Endothelial cell of umbilical vein (primary cell): ENCODE data around the gene U2AF2. TPM values are rescaled to one million over a fixed set of nuclear protein-coding genes. Genes with fewer than 3 reads are reported as not detected.

Experiments
- BruUV-seq: library from RNA; stranded (reverse); fragments of 400-500 nt; replicated peaks from 2 replicates; lab custom pipeline; 2021; lab: Mats Ljungman, UMichigan
- CTCF ChIA-PET: fragments of 300-600, 350-600 bp; sonication (Branson Sonifier 250); formaldehyde crosslinking; loops from one replicate; lab custom pipeline; 2021; ENCODE audit warnings: antibody characterized with exemption, inconsistent platforms; lab: Charles Lee
- POLR2A ChIA-PET: fragments of 300-600, 350-600 bp; sonication (Branson Sonifier 250); formaldehyde crosslinking; loops from one replicate; lab custom pipeline; 2021; ENCODE audit warnings: antibody characterized with exemption, inconsistent platforms; lab: Charles Lee
- DNase-seq: peaks from one replicate; pipeline ENCODE4 v3.0.0-alpha.2; 2011; ENCODE audit warnings: low read depth, low spot score
- FAIRE-seq: peaks from 2 replicates; lab custom pipeline; 2011; peaks lifted over from hg19 to GRCh38; lab: Jason Lieb, UNC
- H2AFZ ChIP-seq: 2 replicates; pipeline ENCODE4 v1.6.0; 2012; ENCODE audit warnings: low read depth, low read length, control low read depth, inconsistent platforms
- H3K27ac ChIP-seq: 2 replicates; pipeline ENCODE4 v1.5.1; 2011; ENCODE audit warnings: low read depth, mild to moderate bottlenecking, control low read depth, low read length, moderate library complexity; ENCODE audit not compliant: insufficient read depth
- H3K27me3 ChIP-seq, 2 experiments: 2 replicates each; pipeline versions ENCODE4 v1.6.0 to v1.6.1; 2011; ENCODE audit warnings: low read length in 2 of 2, mixed read lengths in 1 of 2; ENCODE audit not compliant: control insufficient read depth in 2 of 2, insufficient read depth in 2 of 2
- H3K36me3 ChIP-seq, 2 experiments: 2 replicates in 1 of 2; 3 replicates in 1 of 2; pipeline ENCODE4 v1.5.1; 2011; ENCODE audit warnings: low read length in 2 of 2, mild to moderate bottlenecking in 1 of 2, moderate library complexity in 1 of 2; ENCODE audit not compliant: control insufficient read depth in 2 of 2, insufficient read depth in 2 of 2; ENCODE audit errors: extremely low read depth in 1 of 2
- H3K4me1 ChIP-seq: 3 replicates; pipeline ENCODE4 v1.5.1; 2011; ENCODE audit warnings: mild to moderate bottlenecking, low read length; ENCODE audit not compliant: control insufficient read depth, insufficient read depth; ENCODE audit errors: extremely low read depth
- H3K4me2 ChIP-seq: 2 replicates; pipeline ENCODE4 v1.6.1; 2011; ENCODE audit warnings: low read length, control low read depth, mixed read lengths; ENCODE audit not compliant: insufficient read depth
- H3K4me3 ChIP-seq, 3 experiments: fragments of 200-600 bp in 1 of 3; sonication (generic), shearing (Covaris generic) in 1 of 3; replicated peaks in 1 of 3; 2 replicates each; pipeline ENCODE4 v1.5.1; 2011 to 2016; ENCODE audit warnings: control low read depth in 3 of 3, low read length in 3 of 3, mild to moderate bottlenecking in 2 of 3, inconsistent platforms in 1 of 3, low read depth in 1 of 3, moderate library complexity in 1 of 3; ENCODE audit not compliant: insufficient read depth in 1 of 3
- H3K79me2 ChIP-seq: 2 replicates; pipeline ENCODE4 v1.6.0; 2012; ENCODE audit warnings: low read length, inconsistent platforms; ENCODE audit not compliant: control insufficient read depth, insufficient read depth
- H3K9ac ChIP-seq: replicated peaks from 2 replicates; pipeline ENCODE3; 2011; ENCODE audit warnings: low read length, control low read depth; ENCODE audit not compliant: insufficient read depth; ENCODE audit errors: extremely low read depth
- H3K9me1 ChIP-seq: replicated peaks from 3 replicates; pipeline ENCODE4 v1.6.0; 2011; ENCODE audit warnings: mild to moderate bottlenecking, low read length; ENCODE audit not compliant: control insufficient read depth, insufficient read depth; ENCODE audit errors: extremely low read depth
- H3K9me3 ChIP-seq: replicated peaks from 2 replicates; pipeline ENCODE4 v1.5.1; 2012; ENCODE audit warnings: low read length, inconsistent platforms; ENCODE audit not compliant: control insufficient read depth, insufficient read depth
- H4K20me1 ChIP-seq: replicated peaks from 2 replicates; pipeline ENCODE3; 2011; ENCODE audit warnings: mild to moderate bottlenecking, low read length; ENCODE audit not compliant: control insufficient read depth, insufficient read depth; ENCODE audit errors: extremely low read depth
- EZH2 ChIP-seq: IDR thresholded peaks from 2 replicates; pipeline ENCODE4 v1.6.1; 2012; ENCODE audit warnings: borderline replicate concordance, low read depth, mild to moderate bottlenecking, moderate library complexity, low read length, inconsistent platforms; ENCODE audit not compliant: severe bottlenecking
- FOS ChIP-seq: IDR thresholded peaks from 2 replicates; pipeline ENCODE4 v1.6.1; 2011; ENCODE audit warnings: mild to moderate bottlenecking, low read length, moderate library complexity, borderline replicate concordance; ENCODE audit not compliant: insufficient read depth
- GATA2 ChIP-seq: IDR thresholded peaks from 2 replicates; pipeline ENCODE4 v1.7.0; 2011; ENCODE audit warnings: low read depth, mild to moderate bottlenecking, moderate library complexity, mixed read lengths, low read length; ENCODE audit not compliant: insufficient read length, insufficient read depth
- JUN ChIP-seq: IDR thresholded peaks from 2 replicates; pipeline ENCODE4 v1.6.1; 2011; ENCODE audit warnings: borderline replicate concordance, low read depth; ENCODE audit not compliant: insufficient read length, insufficient read depth
- MYC ChIP-seq: IDR thresholded peaks from one replicate; pipeline ENCODE4 v1.6.1; 2011; ENCODE audit warnings: mild to moderate bottlenecking, low read depth, low read length
- POLR2AphosphoS5 ChIP-seq: IDR thresholded peaks from 2 replicates; pipeline ENCODE4 v1.6.1; 2012; ENCODE audit warnings: low read depth, mild to moderate bottlenecking, control low read depth, low read length, moderate library complexity; ENCODE audit not compliant: insufficient read depth
- dilution Hi-C: fragments of 300-500 bp; cut with MboI; formaldehyde crosslinking; loops from one replicate; pipeline ENCODE4 v1.15.0; 2019; ENCODE audit warnings: low sequenced_read_pairs; ENCODE audit not compliant: extremely low pct_ligation_motif_present
- intact Hi-C: fragments of 100-400 bp; cut with micrococcal nuclease; formaldehyde crosslinking; loops from one replicate; pipeline ENCODE4 v1.10.0; 2022
- polyA plus RNA-seq, 4 experiments: library from polyadenylated mRNA; depleted of rRNA in 3 of 4; stranded (reverse) in 3 of 4; unstranded in 1 of 4; fragments of >200 nt; gene quantifications; 2 replicates each; pipeline versions ENCODE4 v1.2.1 to v1.2.3, GENCODE V29; 2011 to 2012; ENCODE audit warnings: missing spikeins in 1 of 4
- total RNA-seq: library from RNA; stranded (reverse); gene quantifications from 2 replicates; pipeline ENCODE4 v1.2.3, GENCODE V29; 2021
- TF ChIP-seq, protein P1 (sequence below): IDR thresholded peaks from 2 replicates; pipeline ENCODE4 v1.6.1; 2011; ENCODE audit not compliant: insufficient read depth, insufficient read length

U2AF2 gene
- total and polyA plus RNA-seq, 2 donors (not counting 3 experiments of a cell fraction or from before 2014, with no cell fraction given) = 183 to 259 TPM

DNA sequence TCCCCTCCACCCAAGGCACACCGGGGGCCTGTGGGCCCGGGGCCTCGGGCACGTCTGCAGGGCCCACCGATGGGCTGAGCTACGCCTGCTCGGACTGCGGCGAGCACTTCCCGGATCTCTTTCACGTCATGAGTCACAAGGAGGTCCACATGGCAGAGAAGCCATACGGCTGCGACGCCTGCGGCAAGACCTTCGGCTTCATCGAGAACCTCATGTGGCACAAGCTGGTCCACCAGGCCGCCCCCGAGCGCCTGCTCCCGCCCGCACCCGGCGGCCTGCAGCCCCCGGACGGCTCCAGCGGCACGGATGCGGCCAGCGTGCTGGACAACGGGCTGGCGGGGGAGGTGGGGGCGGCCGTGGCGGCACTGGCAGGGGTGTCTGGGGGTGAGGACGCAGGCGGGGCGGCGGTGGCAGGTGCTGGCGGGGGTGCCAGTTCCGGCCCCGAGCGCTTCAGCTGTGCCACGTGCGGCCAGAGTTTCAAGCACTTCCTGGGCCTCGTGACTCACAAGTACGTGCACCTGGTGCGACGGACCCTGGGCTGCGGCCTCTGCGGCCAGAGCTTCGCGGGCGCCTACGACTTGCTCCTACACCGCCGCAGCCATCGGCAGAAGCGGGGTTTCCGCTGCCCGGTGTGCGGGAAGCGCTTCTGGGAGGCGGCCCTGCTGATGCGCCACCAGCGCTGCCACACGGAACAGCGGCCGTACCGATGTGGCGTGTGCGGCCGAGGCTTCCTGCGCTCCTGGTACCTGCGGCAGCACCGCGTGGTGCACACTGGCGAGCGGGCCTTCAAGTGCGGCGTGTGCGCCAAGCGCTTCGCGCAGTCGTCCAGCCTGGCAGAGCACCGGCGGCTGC lies 39.1 kb upstream of the U2AF2 start:
- dilution Hi-C loops = no loop called here
- peaks cover 7% of the 10 kb centered on the region for H3K79me2 ChIP-seq

DNA sequence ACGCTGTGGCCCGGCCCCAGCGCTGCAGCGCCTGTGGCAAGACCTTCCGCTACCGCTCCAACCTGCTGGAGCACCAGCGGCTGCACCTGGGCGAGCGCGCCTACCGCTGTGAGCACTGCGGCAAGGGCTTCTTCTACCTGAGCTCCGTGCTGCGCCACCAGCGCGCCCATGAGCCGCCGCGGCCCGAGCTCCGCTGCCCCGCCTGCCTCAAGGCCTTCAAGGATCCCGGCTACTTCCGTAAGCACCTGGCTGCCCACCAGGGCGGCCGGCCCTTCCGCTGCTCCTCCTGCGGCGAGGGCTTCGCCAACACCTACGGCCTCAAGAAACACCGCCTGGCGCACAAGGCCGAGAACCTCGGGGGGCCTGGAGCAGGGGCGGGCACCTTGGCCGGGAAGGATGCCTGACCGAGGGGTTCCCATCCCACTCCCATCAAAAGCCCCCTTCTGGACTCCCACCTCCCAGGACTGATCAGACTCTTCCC lies 38.4 kb upstream of the U2AF2 start:
- POLR2A ChIA-PET = no interaction called here
- Histone ChIP-seq H3K9me1 (no peaks in the 10 kb centered on the region), H3K9me3 (no peaks in the 10 kb centered on the region), H4K20me1 (no peaks in the 10 kb centered on the region), H3K36me3 (peaks cover 2 to 22% of the 10 kb centered on the region in 2 experiments), H2AFZ (no peak overlapping the region), H3K4me3 (no peak overlapping the region), H3K9ac (no peak overlapping the region), H3K79me2 (peaks cover 4% of the 10 kb centered on the region), H3K27me3 (no peaks in the 10 kb centered on the region), H3K4me2 (no peak overlapping the region), H3K27ac (no peak overlapping the region), H3K4me1 (peaks cover 2% of the 10 kb centered on the region)
- DNase-seq (no peak), FAIRE-seq (no peak)
- TF ChIP-seq EZH2 = no peak
- TF ChIP-seq, protein P1, sequence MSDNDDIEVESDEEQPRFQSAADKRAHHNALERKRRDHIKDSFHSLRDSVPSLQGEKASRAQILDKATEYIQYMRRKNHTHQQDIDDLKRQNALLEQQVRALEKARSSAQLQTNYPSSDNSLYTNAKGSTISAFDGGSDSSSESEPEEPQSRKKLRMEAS = no peak
- TF ChIP-seq MYC = no peak
- TF ChIP-seq GATA2 = no peak
- TF ChIP-seq JUN = no peak
- intact Hi-C loops = no loop called here
- CTCF ChIA-PET = no interaction called here
- BruUV-seq = no TSS peak
- dilution Hi-C loops = no loop called here

More for the DNA sequence above, 39.1 kb upstream of the U2AF2 start:
- intact Hi-C loops = no loop called here
- H3K9me1 ChIP-seq = no peaks in the 10 kb centered on the region
- no peaks in the 10 kb centered on the region for H4K20me1 ChIP-seq
- no peaks in the 10 kb centered on the region for H3K9me3 ChIP-seq
- H3K27me3 ChIP-seq = no peaks in the 10 kb centered on the region
- DNase-seq = no peak
- no peak overlapping the region for H3K4me3 ChIP-seq
- TF ChIP-seq POLR2AphosphoS5 = no peak
- TF ChIP-seq FOS = no peak
- BruUV-seq = no TSS peak
- H3K36me3 ChIP-seq = peaks cover 2 to 21% of the 10 kb centered on the region in 2 experiments
- no peak overlapping the region for H3K4me2 ChIP-seq
- no peak overlapping the region for H3K9ac ChIP-seq
- H3K4me1 ChIP-seq = peaks cover 2% of the 10 kb centered on the region
- CTCF ChIA-PET = no interaction called here
- no peak overlapping the region for H2AFZ ChIP-seq
- no peak for FAIRE-seq
- POLR2A ChIA-PET = no interaction called here
- no peak overlapping the region for H3K27ac ChIP-seq
